DMS 273 (cell line): ENCODE data around the gene AARSD1.
"Not testable (repeated sequence)": the region's sequence is repeated elsewhere in the genome, so short reads cannot be mapped to it uniquely, and the experiment has no call there.

ENCODE experiments used
- DNase-seq: peaks from one replicate; lab custom pipeline; 2025; ENCODE audit not compliant: unreplicated experiment; lab: John Stamatoyannopoulos, UW

Gene AARSD1

DNA sequence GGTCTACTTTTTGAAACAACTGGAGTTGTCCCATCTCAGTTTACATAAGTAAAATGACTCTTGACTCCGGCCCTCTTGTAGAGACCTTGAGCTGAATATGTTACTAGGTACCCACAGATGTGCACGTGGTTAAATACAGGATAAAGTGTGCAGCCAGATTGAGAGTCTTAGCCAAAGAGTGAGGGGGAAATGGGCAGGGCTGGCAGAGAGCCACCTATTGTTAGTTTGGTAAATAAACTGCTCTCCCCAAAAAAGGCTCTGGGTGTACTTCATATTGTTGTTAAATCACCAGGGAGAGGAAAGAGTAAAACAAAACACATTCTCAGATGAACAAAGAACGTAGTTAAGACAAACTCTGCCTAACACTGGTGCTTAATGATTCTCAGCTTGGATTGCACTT is 43.3 kb downstream of the AARSD1 start:
- DNase-seq, result no peak

- DNase-seq, result no peak
These were observed 44.0 kb downstream of the AARSD1 start for GRCh38 chr17:42920106-42920900.

GRCh38 chr17:42919522-42920077 is 44.7 kb downstream of the AARSD1 start:
- not testable (repeated sequence) for DNase-seq

GRCh38 chr17:42918902-42919521 is 45.2 kb downstream of the AARSD1 start:
- no peak for DNase-seq

DNA sequence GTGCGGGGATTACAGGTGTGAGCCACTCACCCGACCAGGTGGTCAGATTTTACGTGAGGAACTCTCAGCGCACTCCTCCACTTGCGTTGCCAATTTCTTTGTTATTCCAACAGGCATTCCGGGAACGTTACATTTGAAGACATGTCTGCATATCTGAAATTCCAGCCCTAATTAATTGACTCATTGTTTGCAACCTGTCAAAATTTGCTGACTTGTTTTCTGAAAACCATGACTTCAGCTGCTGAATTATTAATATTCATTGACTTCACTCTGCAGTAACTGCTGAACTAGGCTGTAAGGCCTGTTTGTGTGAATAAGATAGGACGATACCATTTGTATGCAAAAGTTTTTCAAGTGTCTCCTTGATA is 47.0 kb downstream of the AARSD1 start:
- DNase-seq, result no peak

GRCh38 chr17:42916388-42917235 is 47.6 kb downstream of the AARSD1 start:
- DNase-seq, result not testable (repeated sequence)

- DNase-seq, result not testable (repeated sequence)
These were observed 49.0 kb downstream of the AARSD1 start for GRCh38 chr17:42915288-42915687.

- no peak for DNase-seq
These were observed 50.2 kb downstream of the AARSD1 start for GRCh38 chr17:42913981-42914617.

GRCh38 chr17:42913522-42913921 is 50.7 kb downstream of the AARSD1 start:
- no peak for DNase-seq

DNA sequence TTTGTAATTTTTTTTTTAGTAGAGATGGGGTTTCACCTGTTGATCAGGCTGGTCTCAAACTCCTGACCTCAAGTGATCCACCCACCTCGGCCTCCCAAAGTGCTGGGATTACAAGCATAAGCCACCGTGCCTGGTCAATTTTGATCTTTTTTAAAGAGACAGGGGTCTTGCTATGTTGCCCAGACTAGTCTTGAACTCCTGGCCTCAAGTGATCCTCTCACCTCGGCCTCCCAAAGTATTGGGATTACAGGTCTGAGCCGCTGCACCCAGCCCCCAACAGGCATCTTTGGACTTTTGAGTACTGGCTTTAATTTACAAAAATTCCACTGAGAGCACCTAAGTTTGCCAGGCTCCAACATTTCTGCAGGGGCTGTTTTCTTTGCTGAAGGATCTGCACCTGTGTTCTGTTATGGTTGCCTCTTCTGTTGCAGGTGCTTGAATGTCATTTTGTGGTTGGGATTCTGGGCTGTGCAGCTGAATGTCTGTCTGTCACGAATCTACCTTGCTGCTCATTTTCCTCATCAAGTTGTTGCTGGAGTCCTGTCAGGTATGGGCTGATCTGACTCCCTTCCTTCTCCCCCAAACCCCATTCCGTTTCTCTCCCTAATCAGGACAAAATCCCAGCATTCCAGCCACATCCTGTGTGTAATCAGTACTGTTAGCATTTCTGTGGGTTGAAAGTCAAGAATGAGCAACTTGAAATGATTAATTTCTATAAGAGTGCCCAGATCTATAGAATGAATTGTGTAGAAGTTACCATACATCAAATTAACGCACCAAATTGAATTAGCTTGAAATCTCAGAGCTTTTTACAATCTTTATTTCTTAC is 55.2 kb downstream of the AARSD1 start:
- no peak for DNase-seq

- no peak for DNase-seq
These were observed 57.3 kb downstream of the AARSD1 start for GRCh38 chr17:42906772-42907446.

DNA sequence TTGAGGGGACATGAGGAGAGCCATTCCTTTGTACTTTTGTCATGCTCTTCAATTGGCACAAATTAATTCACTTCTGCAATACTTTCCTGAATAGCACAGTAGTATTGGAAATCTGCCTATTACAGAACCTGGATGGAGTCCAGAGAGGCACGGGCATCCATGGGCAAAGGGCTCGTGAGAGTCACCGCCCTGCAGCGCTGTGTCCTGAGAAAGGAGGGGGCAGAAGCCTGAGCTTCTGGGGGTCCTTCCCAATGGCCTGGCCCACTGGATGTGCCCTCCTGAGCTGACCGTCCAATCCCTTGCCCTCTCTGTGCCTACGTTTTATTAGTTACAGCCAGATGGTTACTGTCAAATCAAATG is 60.2 kb downstream of the AARSD1 start:
- no peak for DNase-seq

GRCh38 chr17:42901535-42902229 is 62.6 kb downstream of the AARSD1 start:
- no peak for DNase-seq
